HG03442 (cell line): ENCODE measurements around the gene RNF157.
"Not testable (repeated sequence)": the region's sequence is repeated elsewhere in the genome, so short reads cannot be mapped to it uniquely, and the experiment has no call there.

Source experiments
- ATAC-seq: cut with Tn5 transposase; IDR thresholded peaks from one replicate; pipeline ENCODE4 v1.9.1; 2021; ENCODE audit warnings: mild to moderate bottlenecking, moderate library complexity; ENCODE audit not compliant: unreplicated experiment

The RNF157 gene

GRCh38 chr17:76270770-76271668, 30.7 kb upstream of the RNF157 start:
- ATAC-seq, result no peak

GRCh38 chr17:76270127-76270592, 29.9 kb upstream of the RNF157 start:
- no peak for ATAC-seq

- ATAC-seq, result no peak
Observed at GRCh38 chr17:76268991-76269981, 29.0 kb upstream of the RNF157 start.

- no peak for ATAC-seq
Observed at GRCh38 chr17:76268015-76268749, 27.9 kb upstream of the RNF157 start.

GRCh38 chr17:76267581-76268001, 27.3 kb upstream of the RNF157 start:
- ATAC-seq, result not testable (repeated sequence)

GRCh38 chr17:76267051-76267576, 26.8 kb upstream of the RNF157 start:
- no peak for ATAC-seq

- no peak for ATAC-seq
Observed at GRCh38 chr17:76266244-76266938, 26.1 kb upstream of the RNF157 start.

GRCh38 chr17:76265624-76266243, 25.4 kb upstream of the RNF157 start:
- ATAC-seq, result no peak

- peak; percentile 76 for ATAC-seq
Observed at GRCh38 chr17:76264755-76265623, 24.7 kb upstream of the RNF157 start, which contains the start of gene UBALD2. UBALD2 (plus strand) TSS chr17:76265348; CDS start chr17:76265506, 158 bp downstream.

- ATAC-seq, result no peak
Observed at GRCh38 chr17:76264425-76264754, 24.1 kb upstream of the RNF157 start.

GRCh38 chr17:76263896-76264295, 23.6 kb upstream of the RNF157 start:
- ATAC-seq, result no peak

GRCh38 chr17:76262732-76263344, 22.5 kb upstream of the RNF157 start:
- no peak for ATAC-seq

GRCh38 chr17:76261421-76262215, 21.3 kb upstream of the RNF157 start:
- ATAC-seq, result no peak

GRCh38 chr17:76260669-76261068, 20.4 kb upstream of the RNF157 start:
- ATAC-seq, result no peak

GRCh38 chr17:76260220-76260619, 19.9 kb upstream of the RNF157 start:
- no peak for ATAC-seq

GRCh38 chr17:76256430-76257050, 16.2 kb upstream of the RNF157 start:
- ATAC-seq, result not testable (repeated sequence)
